ENCODE measurements around the gene AMH.

The AMH gene

GRCh38 chr19:2288338-2288817 lies 39.3 kb downstream of the AMH start:
- in situ Hi-C loops (cut with MboI; ENCODE audit: low sequenced_read_pairs, unreplicated experiment) = no loop called here
- no peak for DNase-seq (ENCODE audit: low spot score)
- TF ChIP-seq CTCF (IDR thresholded peaks at IDR 0.05; ENCODE audit: borderline replicate concordance, control extremely low read depth, extremely low read depth, insufficient read depth, missing control alignments) = no peak

- in situ Hi-C loops (cut with MboI; ENCODE audit: low sequenced_read_pairs, unreplicated experiment) = no loop called here
- TF ChIP-seq CTCF (IDR thresholded peaks at IDR 0.05; ENCODE audit: borderline replicate concordance, control extremely low read depth, extremely low read depth, insufficient read depth, missing control alignments) = no peak
- DNase-seq (ENCODE audit: low spot score) = no peak
Measured at GRCh38 chr19:2288818-2289713, 39.9 kb downstream of the AMH start.

- in situ Hi-C loops (cut with MboI; ENCODE audit: low sequenced_read_pairs, unreplicated experiment) = no loop called here
- peak; percentile 88 for DNase-seq (ENCODE audit: low spot score)
- TF ChIP-seq CTCF (IDR thresholded peaks at IDR 0.05; ENCODE audit: borderline replicate concordance, control extremely low read depth, extremely low read depth, insufficient read depth, missing control alignments) = no peak
Measured at GRCh38 chr19:2289714-2290435, 40.8 kb downstream of the AMH start.

GRCh38 chr19:2290441-2291184 lies 41.5 kb downstream of the AMH start:
- in situ Hi-C loops (cut with MboI; ENCODE audit: low sequenced_read_pairs, unreplicated experiment) = no loop called here
- DNase-seq (ENCODE audit: low spot score) = no peak
- no peak for TF ChIP-seq CTCF (IDR thresholded peaks at IDR 0.05; ENCODE audit: borderline replicate concordance, control extremely low read depth, extremely low read depth, insufficient read depth, missing control alignments)

GRCh38 chr19:2291185-2291751 lies 42.1 kb downstream of the AMH start:
- TF ChIP-seq CTCF (IDR thresholded peaks at IDR 0.05; ENCODE audit: borderline replicate concordance, control extremely low read depth, extremely low read depth, insufficient read depth, missing control alignments) = no peak
- in situ Hi-C loops (cut with MboI; ENCODE audit: low sequenced_read_pairs, unreplicated experiment) = no loop called here
- DNase-seq (ENCODE audit: low spot score) = no peak
